Esophagus mucosa (tissue), 1 donor: Measurements from ENCODE around the gene TGDS. TPM values are rescaled to one million over a fixed set of nuclear protein-coding genes. Genes with fewer than 3 reads are reported as not detected.
"Not testable (repeated sequence)": the region's sequence is repeated elsewhere in the genome, so short reads cannot be mapped to it uniquely, and the experiment has no call there.

Source experiments
- ATAC-seq: fragments of 200-7000 bp; cut with Tn5 transposase; one replicate; pipeline ENCODE4 v1.9.1; 2020
- total RNA-seq: library from RNA; stranded (reverse); gene quantifications from one replicate; pipeline ENCODE4 v1.2.4, GENCODE V29; 2023
- donor health status: DM: yes; HTN: yes; CAD: no.

TGDS gene
- total RNA-seq, 1 donor from 2014 or later, result 5.8 TPM

- peak; percentile 93 for ATAC-seq
These were observed 46.5 kb downstream of the TGDS start for GRCh38 chr13:94549232-94550061.

DNA sequence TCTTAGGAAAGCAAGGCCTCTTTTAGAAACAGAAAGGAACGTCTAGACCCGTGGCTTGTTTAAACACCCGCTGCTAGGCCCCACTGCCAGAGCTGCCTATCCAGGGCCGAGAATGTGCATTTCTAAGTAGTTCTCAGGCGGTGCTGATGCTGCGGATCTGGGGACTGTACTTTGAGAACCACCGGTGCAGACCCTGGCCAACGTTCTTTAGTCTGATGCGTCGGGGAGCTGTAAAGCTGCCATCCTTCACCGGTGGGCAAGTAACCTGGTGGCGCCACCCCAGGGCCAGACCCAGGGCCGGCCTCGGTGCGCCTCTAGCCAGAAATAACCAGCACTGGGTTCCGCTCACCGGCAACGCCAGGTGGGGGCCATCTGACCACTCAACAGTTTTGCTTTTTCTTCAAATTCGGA is 47.1 kb downstream of the TGDS start:
- peak; percentile 32 for ATAC-seq

- ATAC-seq, result no peak
These were observed 47.6 kb downstream of the TGDS start for GRCh38 chr13:94548382-94548781.

- no peak for ATAC-seq
These were observed 49.7 kb downstream of the TGDS start for GRCh38 chr13:94546061-94546839.

GRCh38 chr13:94544922-94545321 is 51.0 kb downstream of the TGDS start:
- ATAC-seq, result no peak

DNA sequence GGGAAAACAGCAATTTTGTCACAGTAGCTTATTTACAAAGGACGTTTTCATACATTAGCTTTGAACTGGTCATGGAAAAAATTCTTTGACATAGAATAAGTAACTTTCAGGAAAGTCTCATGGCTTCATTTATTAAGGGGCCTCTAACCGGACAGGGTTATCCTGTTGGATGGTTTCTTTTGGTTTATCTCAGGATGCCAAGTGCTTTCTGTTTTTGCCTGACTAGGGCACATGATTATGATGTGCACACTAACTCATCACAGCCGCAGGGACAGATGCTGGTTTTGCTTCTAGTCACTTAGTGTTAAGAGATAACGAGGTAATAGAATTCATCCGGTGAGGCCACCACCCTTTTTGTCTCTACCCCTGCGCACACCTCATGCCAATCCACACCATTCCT is 53.0 kb downstream of the TGDS start:
- no peak for ATAC-seq

DNA sequence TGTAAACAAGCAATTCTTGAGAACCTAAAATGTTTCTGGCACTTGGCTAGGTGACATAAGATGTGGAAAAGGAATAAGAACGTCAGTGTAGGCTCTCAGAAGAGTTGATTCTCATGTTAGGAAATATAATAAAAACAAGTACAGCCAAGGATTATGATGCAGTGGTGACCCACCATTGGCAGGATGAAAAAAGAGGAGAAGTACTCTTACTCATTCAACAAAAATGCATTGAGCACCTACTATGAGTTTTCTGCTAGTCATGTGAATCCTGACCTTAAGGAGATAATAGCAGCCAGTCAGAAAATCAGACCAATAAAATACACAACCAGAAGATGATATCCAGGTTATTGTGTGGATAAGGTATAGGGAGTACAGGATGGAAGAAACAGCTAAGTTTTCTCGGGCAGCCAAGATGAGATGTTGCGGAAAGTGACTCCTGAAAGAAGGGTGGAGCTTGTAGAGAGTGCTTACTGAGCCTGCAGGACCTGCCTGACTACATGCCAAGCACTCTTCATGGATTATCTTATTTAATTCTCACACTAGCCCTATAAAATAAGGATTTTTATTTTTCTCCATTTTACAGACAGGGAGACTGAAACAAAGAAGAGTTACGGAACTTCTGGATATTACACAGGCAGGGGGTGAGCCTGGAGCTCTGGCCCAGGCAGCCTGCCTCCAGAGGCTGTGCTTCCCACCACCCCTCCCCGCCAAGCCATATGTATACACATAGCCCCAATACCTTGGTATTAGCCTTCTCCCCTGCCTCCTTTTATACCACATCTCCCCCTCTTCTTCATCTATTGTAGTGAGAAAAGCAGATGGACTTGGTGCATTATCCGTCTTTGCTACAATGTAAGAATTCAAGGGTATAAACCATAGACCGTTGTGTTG is 58.0 kb downstream of the TGDS start:
- peak; percentile 92 for ATAC-seq

- no peak for ATAC-seq
These were observed 60.2 kb downstream of the TGDS start for GRCh38 chr13:94535775-94536174.

DNA sequence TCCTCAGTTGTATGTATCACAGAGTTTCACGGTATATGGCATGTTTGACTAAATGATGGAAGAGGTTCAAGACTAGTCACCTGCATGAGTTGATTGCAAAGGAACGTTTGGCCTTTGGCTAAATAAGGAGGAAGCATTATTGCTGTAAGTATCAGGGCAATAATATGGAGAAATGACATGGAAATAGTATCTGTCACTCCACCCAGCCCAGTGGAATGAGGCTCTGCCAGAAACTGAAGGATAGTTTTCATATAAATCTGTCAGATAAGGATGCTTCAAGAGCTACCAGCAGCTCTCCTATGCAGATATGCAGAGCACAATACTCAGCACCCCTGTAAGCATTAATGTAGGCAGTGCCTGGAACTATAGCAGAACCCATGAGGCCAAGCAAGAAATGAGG is 60.7 kb downstream of the TGDS start:
- ATAC-seq, result no peak

DNA sequence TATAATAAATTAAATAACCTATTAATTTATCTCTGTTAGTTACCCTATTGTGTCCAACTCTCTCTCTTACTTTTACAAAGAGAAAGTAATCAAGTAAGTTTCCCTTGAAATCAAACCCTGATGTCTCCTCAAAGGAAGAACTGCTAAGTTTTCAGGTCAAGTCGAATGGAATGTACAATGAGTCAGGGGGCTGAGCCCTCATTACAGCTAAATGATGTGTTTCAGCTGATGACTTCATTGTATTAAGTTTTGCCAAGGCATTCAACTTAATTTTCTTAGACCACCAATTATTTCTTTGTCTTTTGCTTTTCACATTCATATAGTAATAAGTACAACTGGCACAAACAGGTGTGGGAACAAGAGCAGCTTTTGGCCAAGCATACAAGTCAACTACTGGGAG is 61.8 kb downstream of the TGDS start:
- no peak for ATAC-seq

DNA sequence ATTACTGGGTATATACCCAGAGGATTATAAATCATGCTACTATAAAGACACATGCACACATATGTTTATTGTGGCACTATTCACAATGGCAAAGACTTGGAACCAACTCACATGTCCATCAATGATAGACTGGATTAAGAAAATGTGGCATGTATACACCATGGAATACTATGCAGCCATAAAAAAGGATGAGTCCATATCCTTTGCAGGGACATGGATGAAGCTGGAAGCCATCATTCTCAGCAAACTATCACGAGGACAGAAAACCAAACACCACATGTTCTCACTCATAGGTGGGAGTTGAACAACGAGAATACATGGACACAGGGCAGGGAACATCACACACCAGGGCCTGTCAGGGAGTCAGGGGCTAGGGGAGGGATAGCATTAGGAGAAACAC is 63.7 kb downstream of the TGDS start:
- not testable (repeated sequence) for ATAC-seq

- ATAC-seq, result not testable (repeated sequence)
These were observed 69.0 kb downstream of the TGDS start for GRCh38 chr13:94526956-94527355.

GRCh38 chr13:94525781-94526180 is 70.2 kb downstream of the TGDS start:
- no peak for ATAC-seq

- no peak for ATAC-seq
These were observed 71.5 kb downstream of the TGDS start for GRCh38 chr13:94524407-94524806.

Other genes with a start within 250 kb of the TGDS start
- not detected for gene DCT, start 116.5 kb downstream of the TGDS start, total RNA-seq
- gene GPR180, start 5.7 kb upstream of the TGDS start, total RNA-seq, result 2.4 TPM
- 12.8 TPM for gene SOX21, start 116.4 kb upstream of the TGDS start, total RNA-seq